Tibial artery (tissue), 4 donors: ENCODE results near the gene STXBP3.

ENCODE experiments used
- DNase-seq, 2 donors: peaks; one replicate each; pipeline ENCODE4 v3.0.0-alpha.2; 2019
- H3K27ac ChIP-seq, 2 donors: fragments of 200-600 bp; sonication (generic) in 1 of 2; 1 replicate in 1 of 2; 2 replicates in 1 of 2; pipeline ENCODE4 v1.5.1; 2018 to 2019; ENCODE audit warnings: mild to moderate bottlenecking in 1 of 2
- H3K27me3 ChIP-seq, 2 donors: fragments of 200-600 bp; sonication (generic) in 1 of 2; one replicate each; pipeline versions ENCODE4 v1.5.1 to v1.6.0; 2016 to 2019
- H3K36me3 ChIP-seq, 3 donors: fragments of 200-600 bp; sonication (generic) in 2 of 3; one replicate each; pipeline ENCODE4 v1.5.1; 2016 to 2019; ENCODE audit warnings: mild to moderate bottlenecking in 2 of 3
- H3K4me1 ChIP-seq, 4 donors: fragments of 200-600 bp; sonication (generic) in 2 of 4; 1 replicate in 3 of 4; 2 replicates in 1 of 4; pipeline ENCODE4 v1.5.1; 2016 to 2019
- H3K4me3 ChIP-seq, 2 donors: fragments of 200-600 bp; sonication (generic) in 1 of 2; 1 replicate in 1 of 2; 2 replicates in 1 of 2; pipeline ENCODE4 v1.5.1; 2018 to 2019; ENCODE audit warnings: mild to moderate bottlenecking in 2 of 2
- H3K9me3 ChIP-seq, 3 donors: fragments of 200-600 bp; sonication (generic) in 1 of 3; one replicate each; pipeline ENCODE4 v1.5.1; 2016 to 2019
- intact Hi-C: fragments of 100-400 bp; cut with DNase I; formaldehyde crosslinking; loops from one replicate; pipeline ENCODE4 v1.15.0; 2023; ENCODE audit warnings: low total_unique reads
- TF ChIP-seq, protein P1 (sequence below), 2 experiments: fragments of 200-600 bp in 1 of 2; fragments of 450-650 bp in 1 of 2; IDR thresholded peaks; one replicate each; pipeline ENCODE4 v1.5.1; 2017 to 2019; ENCODE audit warnings: antibody characterized with exemption in 2 of 2, mild to moderate bottlenecking in 1 of 2, moderate library complexity in 1 of 2

Gene STXBP3

DNA sequence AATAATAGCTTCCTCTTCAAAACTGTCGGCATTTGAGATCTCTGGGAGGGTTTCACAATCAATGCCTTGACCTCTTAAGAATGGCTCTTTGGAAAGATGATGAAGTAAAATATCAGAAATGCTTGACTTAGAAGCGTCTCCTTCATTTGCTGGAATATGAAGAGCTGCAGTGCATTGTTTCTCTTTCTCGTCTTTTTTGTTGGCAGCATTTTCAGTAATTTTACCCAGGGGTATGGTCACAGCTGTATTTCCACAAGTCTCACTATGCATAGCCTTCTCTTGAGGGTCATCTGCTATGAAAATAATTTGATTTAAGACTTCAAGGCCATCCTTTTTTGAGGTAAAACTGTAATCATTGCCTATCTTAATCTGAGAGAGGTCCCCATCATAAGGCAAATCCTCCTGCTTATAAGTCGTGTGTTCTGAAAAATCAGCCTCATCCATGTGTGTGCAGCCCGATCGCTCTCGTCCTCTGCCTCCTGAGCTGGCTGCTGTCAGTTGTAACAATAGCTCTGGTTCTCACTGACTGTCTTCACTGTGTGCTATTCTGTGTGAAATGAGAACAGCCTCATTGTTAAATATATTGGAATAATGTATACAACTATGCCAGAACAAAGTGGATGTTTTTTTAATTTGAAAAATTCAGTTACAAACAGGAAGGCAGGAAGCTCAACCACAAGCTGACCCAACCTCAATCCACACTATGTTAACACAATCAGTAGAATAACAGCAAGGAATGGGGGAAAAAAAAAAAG lies 105.9 kb downstream of the STXBP3 start:
- Histone ChIP-seq H3K36me3 (no peaks in the 10 kb centered on the region), H3K4me1 (peaks cover 0 to 11% (median 0%) of the 10 kb centered on the region in 4 donors), H3K27me3 (no peaks in the 10 kb centered on the region), H3K9me3 (no peaks in the 10 kb centered on the region), H3K27ac (no peak overlapping the region), H3K4me3 (no peak overlapping the region)
- intact Hi-C loops, result no loop called here
- DNase-seq, result no peak
- TF ChIP-seq, protein P1, sequence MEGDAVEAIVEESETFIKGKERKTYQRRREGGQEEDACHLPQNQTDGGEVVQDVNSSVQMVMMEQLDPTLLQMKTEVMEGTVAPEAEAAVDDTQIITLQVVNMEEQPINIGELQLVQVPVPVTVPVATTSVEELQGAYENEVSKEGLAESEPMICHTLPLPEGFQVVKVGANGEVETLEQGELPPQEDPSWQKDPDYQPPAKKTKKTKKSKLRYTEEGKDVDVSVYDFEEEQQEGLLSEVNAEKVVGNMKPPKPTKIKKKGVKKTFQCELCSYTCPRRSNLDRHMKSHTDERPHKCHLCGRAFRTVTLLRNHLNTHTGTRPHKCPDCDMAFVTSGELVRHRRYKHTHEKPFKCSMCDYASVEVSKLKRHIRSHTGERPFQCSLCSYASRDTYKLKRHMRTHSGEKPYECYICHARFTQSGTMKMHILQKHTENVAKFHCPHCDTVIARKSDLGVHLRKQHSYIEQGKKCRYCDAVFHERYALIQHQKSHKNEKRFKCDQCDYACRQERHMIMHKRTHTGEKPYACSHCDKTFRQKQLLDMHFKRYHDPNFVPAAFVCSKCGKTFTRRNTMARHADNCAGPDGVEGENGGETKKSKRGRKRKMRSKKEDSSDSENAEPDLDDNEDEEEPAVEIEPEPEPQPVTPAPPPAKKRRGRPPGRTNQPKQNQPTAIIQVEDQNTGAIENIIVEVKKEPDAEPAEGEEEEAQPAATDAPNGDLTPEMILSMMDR (IDR thresholded peaks at IDR 0.05), result no peak

DNA sequence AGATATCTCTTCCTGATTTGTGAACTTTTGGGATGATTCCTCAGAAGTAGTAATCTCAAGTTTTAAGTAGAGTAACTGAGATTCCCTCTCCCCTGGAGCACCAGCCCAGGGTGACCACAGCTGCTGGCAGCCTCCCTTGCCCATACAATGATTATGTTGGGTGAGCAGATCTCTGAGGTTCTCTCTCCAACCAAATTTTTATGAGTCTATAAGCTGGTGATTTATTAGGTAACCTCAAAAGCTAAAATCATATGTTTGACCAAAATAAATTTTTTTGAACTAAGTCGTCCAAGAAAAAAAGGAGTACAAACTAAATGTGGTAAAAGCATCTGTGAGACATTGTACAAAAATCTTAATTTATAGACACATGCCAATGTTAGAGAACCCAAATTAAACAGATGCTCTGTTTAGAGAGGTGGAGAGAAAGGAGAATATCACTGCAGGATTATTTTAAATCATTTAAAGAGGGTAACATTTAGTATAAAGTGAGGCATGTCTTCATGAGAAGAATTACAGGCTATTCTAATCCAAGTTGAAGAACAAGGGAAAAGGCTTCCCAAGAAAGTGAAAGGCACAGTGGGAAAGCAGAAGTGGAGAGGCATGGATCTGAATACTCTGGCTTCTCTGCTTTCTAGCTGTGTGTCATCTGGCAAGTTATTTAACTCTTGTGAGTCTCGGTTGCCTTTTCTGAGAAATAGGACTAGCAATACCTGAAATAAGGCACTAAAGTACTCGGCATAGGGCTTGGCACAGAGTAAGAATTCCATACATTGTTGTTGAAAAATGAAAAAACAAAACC lies 107.9 kb downstream of the STXBP3 start:
- Histone ChIP-seq H3K4me3 (no peak overlapping the region), H3K4me1 (peaks cover 0 to 11% (median 0%) of the 10 kb centered on the region in 4 donors), H3K27me3 (no peaks in the 10 kb centered on the region), H3K27ac (no peak overlapping the region), H3K9me3 (no peaks in the 10 kb centered on the region), H3K36me3 (no peaks in the 10 kb centered on the region)
- TF ChIP-seq, protein P1 (IDR thresholded peaks at IDR 0.05), result no peak
- no peak for DNase-seq
- intact Hi-C loops, result no loop called here

DNA sequence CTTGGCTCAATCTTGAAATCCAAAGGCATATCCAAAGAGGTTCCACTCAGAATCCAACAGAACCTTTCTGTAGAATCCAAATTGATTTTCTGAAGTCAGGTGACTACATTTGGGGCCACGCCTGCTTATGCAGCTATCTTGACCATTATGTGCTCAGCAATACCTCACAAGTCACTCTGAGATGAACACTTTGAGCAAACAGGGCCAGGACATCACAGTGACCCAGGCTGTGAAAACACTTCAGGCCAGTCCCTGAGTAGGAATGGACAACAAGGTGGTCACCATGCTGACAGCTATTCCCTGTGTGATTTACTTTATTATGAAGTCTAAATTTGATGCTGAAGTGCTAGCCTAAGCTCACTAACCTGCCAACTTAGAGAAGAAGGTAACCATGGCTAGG lies 110.5 kb downstream of the STXBP3 start, which contains the start of gene AKNAD1:
AKNAD1 (minus strand) TSS at position 101 of the 400 bp plus-strand sequence. CDS start 4,430 bp downstream, outside the sequence.
- H3K4me3 ChIP-seq, result no peak within 1 kb of the TSS
- H3K27ac ChIP-seq, result no peak within 1 kb of the TSS
- no peaks in the 10 kb centered on the region for H3K27me3 ChIP-seq
- TF ChIP-seq, protein P1 (IDR thresholded peaks at IDR 0.05), result no peak
- H3K9me3 ChIP-seq, result no peaks in the 10 kb centered on the region
- H3K36me3 ChIP-seq, result no peaks in the 10 kb centered on the region
- peaks cover 0 to 11% (median 0%) of the 10 kb centered on the region in 4 donors for H3K4me1 ChIP-seq
- intact Hi-C loops, result no loop called here
- no peak for DNase-seq

DNA sequence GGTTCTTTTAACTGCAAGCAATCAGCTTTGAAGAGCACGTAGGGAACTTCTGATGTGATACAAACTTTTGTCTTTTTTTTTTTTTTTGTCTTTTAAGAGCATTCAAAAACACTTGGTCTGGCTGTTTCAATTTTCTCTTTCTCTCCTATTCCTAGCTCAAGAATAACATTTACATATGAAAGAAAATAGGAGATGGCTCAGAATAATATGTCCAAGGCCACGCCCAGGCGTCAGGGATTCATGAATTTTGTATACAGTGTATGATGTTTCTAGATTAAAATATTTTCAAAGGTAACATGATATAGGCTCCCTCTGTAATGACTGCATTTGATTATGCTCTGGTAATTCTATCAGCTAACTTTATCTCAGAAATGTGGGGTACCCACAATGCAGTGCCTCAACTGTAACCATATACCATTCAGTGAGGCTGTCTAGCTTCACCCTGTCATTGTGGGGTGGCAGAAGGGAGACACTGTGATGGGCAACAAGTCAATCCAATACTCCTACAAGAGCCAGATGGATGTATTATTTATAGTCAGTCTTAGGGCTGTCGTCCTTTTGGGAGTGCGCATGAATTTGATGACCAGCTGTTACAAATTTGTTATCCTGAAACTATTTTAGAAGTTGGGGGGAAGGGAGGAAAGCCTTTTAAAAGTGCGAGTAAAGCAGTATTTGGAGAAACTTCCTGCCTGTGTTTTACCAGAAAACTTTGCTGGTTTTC lies 111.9 kb downstream of the STXBP3 start:
- H3K4me1 ChIP-seq, result peaks cover 0 to 11% (median 0%) of the 10 kb centered on the region in 4 donors
- DNase-seq, result no peak
- H3K9me3 ChIP-seq, result no peaks in the 10 kb centered on the region
- no peaks in the 10 kb centered on the region for H3K36me3 ChIP-seq
- no peak overlapping the region for H3K27ac ChIP-seq
- intact Hi-C loops, result no loop called here
- no peaks in the 10 kb centered on the region for H3K27me3 ChIP-seq
- TF ChIP-seq, protein P1 (IDR thresholded peaks at IDR 0.05), result no peak
- H3K4me3 ChIP-seq, result no peak overlapping the region
